ENCODE measurements around the gene INCA1.

Gene INCA1

GRCh38 chr17:4986403-4986802 is 10.9 kb downstream of the INCA1 start:
- DNase-seq (ENCODE audit: low read depth): peak; percentile 44
- TF ChIP-seq CTCF (conservative IDR thresholded peaks at IDR 0.05; ENCODE audit: control insufficient read depth, insufficient read depth, low read depth, low read length): no peak
- H3K4me3 ChIP-seq (ENCODE audit: control insufficient read depth, low read depth, low read length): peak overlapping the region; percentile 74

- no peak for TF ChIP-seq CTCF (conservative IDR thresholded peaks at IDR 0.05; ENCODE audit: control insufficient read depth, insufficient read depth, low read depth, low read length)
- peak; percentile 49 for DNase-seq (ENCODE audit: low read depth)
- H3K4me3 ChIP-seq (ENCODE audit: control insufficient read depth, low read depth, low read length): no peak overlapping the region
Observed at GRCh38 chr17:4982305-4982704, 15.0 kb downstream of the INCA1 start.

GRCh38 chr17:4980644-4981216 is 16.6 kb downstream of the INCA1 start:
- no peak overlapping the region for H3K4me3 ChIP-seq (ENCODE audit: control insufficient read depth, low read depth, low read length)
- DNase-seq (ENCODE audit: low read depth): peak; percentile 52
- TF ChIP-seq CTCF (conservative IDR thresholded peaks at IDR 0.05; ENCODE audit: control insufficient read depth, insufficient read depth, low read depth, low read length): peak; percentile 67

GRCh38 chr17:4978726-4979125 is 18.6 kb downstream of the INCA1 start:
- no peak for TF ChIP-seq CTCF (conservative IDR thresholded peaks at IDR 0.05; ENCODE audit: control insufficient read depth, insufficient read depth, low read depth, low read length)
- no peak overlapping the region for H3K4me3 ChIP-seq (ENCODE audit: control insufficient read depth, low read depth, low read length)
- no peak for DNase-seq (ENCODE audit: low read depth)

- no peak for DNase-seq (ENCODE audit: low read depth)
- H3K4me3 ChIP-seq (ENCODE audit: control insufficient read depth, low read depth, low read length): no peak overlapping the region
- no peak for TF ChIP-seq CTCF (conservative IDR thresholded peaks at IDR 0.05; ENCODE audit: control insufficient read depth, insufficient read depth, low read depth, low read length)
Observed at GRCh38 chr17:4974115-4974670, 23.1 kb downstream of the INCA1 start.

- no peak for DNase-seq (ENCODE audit: low read depth)
- no peak for TF ChIP-seq CTCF (conservative IDR thresholded peaks at IDR 0.05; ENCODE audit: control insufficient read depth, insufficient read depth, low read depth, low read length)
- no peak overlapping the region for H3K4me3 ChIP-seq (ENCODE audit: control insufficient read depth, low read depth, low read length)
Observed at GRCh38 chr17:4973256-4974114, 23.8 kb downstream of the INCA1 start.

Data from fibroblast of mammary gland (primary cell).